ENCODE measurements around the gene PCDHB15. TPM values are rescaled to one million over a fixed set of nuclear protein-coding genes. Genes with fewer than 3 reads are reported as not detected.
"Not testable (repeated sequence)": the region's sequence is repeated elsewhere in the genome, so short reads cannot be mapped to it uniquely, and the experiment has no call there.

The PCDHB15 gene
- total RNA-seq, 2 experiments from 2014 or later: not detected

GRCh38 chr5:141223112-141223783 lies 21.9 kb upstream of the PCDHB15 start, which contains the start of gene PCDHB14:
Gene PCDHB14 (plus strand): TSS chr5:141223343. CDS start chr5:141223506, 163 bp downstream.
- Mint-ChIP-seq H3K27ac (no peak within 1 kb of the TSS), H3K4me3 (no peak within 1 kb of the TSS), H3K27me3 (peaks cover 38% of the 10 kb centered on the region), H3K9me3 (peaks cover 8% of the 10 kb centered on the region), H3K36me3 (ENCODE audit: low read depth) (peaks cover 4% of the 10 kb centered on the region), H3K4me1 (ENCODE audit: low read depth) (peaks cover 2% of the 10 kb centered on the region)
- POLR2A ChIA-PET: no interaction called here
- CTCF ChIA-PET: interaction anchor here (0.6 to 2.2 kb wide), 14 partner anchors 9 to 341 kb away, joined by 3 to 8 read pairs (median 4); partner anchors contain the start of genes PCDHB11, PCDHB15, PCDHGB5 and TAF7
- TF ChIP-seq CTCF (IDR thresholded peaks at IDR 0.05): peak; percentile 33
- DNase-seq (no peak), ATAC-seq (no peak)
- intact Hi-C loops (cut with micrococcal nuclease): no loop called here

GRCh38 chr5:141224844-141225243 lies 20.4 kb upstream of the PCDHB15 start:
- intact Hi-C loops (cut with micrococcal nuclease); H3K4me3 Mint-ChIP-seq; H3K27ac Mint-ChIP-seq; DNase-seq; H3K36me3 Mint-ChIP-seq (ENCODE audit: low read depth); ATAC-seq; H3K9me3 Mint-ChIP-seq; H3K4me1 Mint-ChIP-seq (ENCODE audit: low read depth); CTCF ChIA-PET; POLR2A ChIA-PET: not testable (repeated sequence)
- H3K27me3 Mint-ChIP-seq: peaks cover 34% of the 10 kb centered on the region

- POLR2A ChIA-PET; H3K4me1 Mint-ChIP-seq (ENCODE audit: low read depth); intact Hi-C loops (cut with micrococcal nuclease); H3K9me3 Mint-ChIP-seq; H3K36me3 Mint-ChIP-seq (ENCODE audit: low read depth); H3K4me3 Mint-ChIP-seq; H3K27ac Mint-ChIP-seq; CTCF ChIA-PET; DNase-seq; ATAC-seq: not testable (repeated sequence)
- H3K27me3 Mint-ChIP-seq: peaks cover 31% of the 10 kb centered on the region
These were observed 19.8 kb upstream of the PCDHB15 start for GRCh38 chr5:141225421-141225820.

GRCh38 chr5:141234109-141234667 lies 11.0 kb upstream of the PCDHB15 start:
- DNase-seq: no peak
- Mint-ChIP-seq H3K4me1 (ENCODE audit: low read depth) (no peaks in the 10 kb centered on the region), H3K9me3 (peaks cover 26% of the 10 kb centered on the region), H3K27me3 (peaks cover 37% of the 10 kb centered on the region), H3K36me3 (ENCODE audit: low read depth) (peaks cover 14% of the 10 kb centered on the region), H3K4me3 (no peak overlapping the region), H3K27ac (no peak overlapping the region)
- TF ChIP-seq CTCF (IDR thresholded peaks at IDR 0.05): peak; percentile 10
- POLR2A ChIA-PET: no interaction called here
- intact Hi-C loops (cut with micrococcal nuclease): no loop called here
- CTCF ChIA-PET: interaction anchor here (0.8 to 1.5 kb wide), 5 partner anchors 11 to 323 kb away, joined by 3 to 6 read pairs (median 4); partner anchors contain the start of gene PCDHB15
- no peak for ATAC-seq

GRCh38 chr5:141235922-141236321 lies 9.3 kb upstream of the PCDHB15 start:
- H3K36me3 Mint-ChIP-seq (ENCODE audit: low read depth): peaks cover 17% of the 10 kb centered on the region
- ATAC-seq; DNase-seq; H3K27ac Mint-ChIP-seq; intact Hi-C loops (cut with micrococcal nuclease); POLR2A ChIA-PET; H3K4me1 Mint-ChIP-seq (ENCODE audit: low read depth); CTCF ChIA-PET; H3K4me3 Mint-ChIP-seq: not testable (repeated sequence)
- H3K27me3 Mint-ChIP-seq: peaks cover 48% of the 10 kb centered on the region
- H3K9me3 Mint-ChIP-seq: peaks cover 34% of the 10 kb centered on the region

- peaks cover 52% of the 10 kb centered on the region for H3K27me3 Mint-ChIP-seq
- intact Hi-C loops (cut with micrococcal nuclease): no loop called here
- ATAC-seq: no peak
- H3K27ac Mint-ChIP-seq: no peak overlapping the region
- no peak for TF ChIP-seq CTCF (IDR thresholded peaks at IDR 0.05)
- ChIA-PET POLR2A (no interaction called here), CTCF (no interaction called here)
- peaks cover 35% of the 10 kb centered on the region for H3K9me3 Mint-ChIP-seq
- no peak overlapping the region for H3K4me3 Mint-ChIP-seq
- peaks cover 19% of the 10 kb centered on the region for H3K36me3 Mint-ChIP-seq (ENCODE audit: low read depth)
- no peak for DNase-seq
- H3K4me1 Mint-ChIP-seq (ENCODE audit: low read depth): no peaks in the 10 kb centered on the region
These were observed 8.5 kb upstream of the PCDHB15 start for GRCh38 chr5:141236516-141237313.

Data from activated CD8-positive, alpha-beta T cell treated with anti-CD3 and anti-CD28 coated beads for 36 hours (primary cell).